Measurements from ENCODE around the gene RPS4Y1. TPM values are rescaled to one million over a fixed set of nuclear protein-coding genes. Genes with fewer than 3 reads are reported as not detected.

The RPS4Y1 gene
- total and polyA plus RNA-seq, 2 of the 8 experiments (the other 6 are each of a cell fraction or from before 2014, with no cell fraction given) = 259 to 790 TPM

- H2BK5ac ChIP-seq (ENCODE audit: low read depth, low read length) = no peak overlapping the region
- no peak overlapping the region for H2BK15ac ChIP-seq (ENCODE audit: low read length)
- no peak overlapping the region for H2BK12ac ChIP-seq (ENCODE audit: low read depth, low read length)
- no peak for TF ChIP-seq SIRT6 (IDR thresholded peaks at IDR 0.05; ENCODE audit: low read length)
- TF ChIP-seq MAFK (IDR thresholded peaks at IDR 0.05; ENCODE audit: low read depth, low read length) = no peak
- no peak overlapping the region for H4K8ac ChIP-seq (ENCODE audit: extremely low read depth, insufficient read depth, low read length)
- H2BK20ac ChIP-seq (ENCODE audit: low read length) = no peak overlapping the region
- H3K23me2 ChIP-seq (ENCODE audit: low read depth, low read length) = no peaks in the 10 kb centered on the region
- H3K56ac ChIP-seq (replicated peaks; ENCODE audit: insufficient read length, low read depth, low read length) = no peak overlapping the region
- no peak overlapping the region for H3K14ac ChIP-seq (ENCODE audit: insufficient read length)
- 87% methylated on average over 6 of the region's 7 CpGs; no CpG with 5 or more reads in 1 of the 2 experiments for WGBS, 2 experiments (ENCODE audit: extremely low coverage in 1 of 2, insufficient coverage in 1 of 2, insufficient read length in 1 of 2, insufficient replicate concordance in 2 of 2, low coverage in 1 of 2, low lambda C conversion rate in 2 of 2, missing lambda C conversion rate in 1 of 2)
- H3K27ac ChIP-seq (ENCODE audit: low read depth, low read length) = no peak overlapping the region
- no peak overlapping the region for H2AFZ ChIP-seq (ENCODE audit: low read length)
- no peak overlapping the region for H4K91ac ChIP-seq (replicated peaks; ENCODE audit: insufficient read length, low read length)
- H3K27me3 ChIP-seq (replicated peaks in 1 of 4; ENCODE audit: control insufficient read depth in 3 of 4, extremely low read depth in 1 of 4, insufficient read depth in 3 of 4, low read length in 3 of 4) = no peaks in the 10 kb centered on the region
- FAIRE-seq (no peak), DNase-seq (ENCODE audit: low read depth in 1 of 2, low spot score in 2 of 2) (no peak)
- H3K23ac ChIP-seq (ENCODE audit: insufficient read length) = no peak overlapping the region
- H3K4ac ChIP-seq (replicated peaks; ENCODE audit: insufficient read length, low read depth, low read length) = no peak overlapping the region
- H3K9ac ChIP-seq (replicated peaks in 1 of 4; ENCODE audit: extremely low read depth in 1 of 4, low read depth in 3 of 4, low read length in 3 of 4) = no peak overlapping the region
- H3K36me3 ChIP-seq (ENCODE audit: control insufficient read depth in 2 of 4, insufficient read depth in 4 of 4, low read length in 3 of 4) = no peaks in the 10 kb centered on the region
- H3K9me3 ChIP-seq (ENCODE audit: insufficient read depth in 2 of 2, low read depth in 1 of 2, low read length in 1 of 2) = no peaks in the 10 kb centered on the region
- H3K4me1 ChIP-seq (replicated peaks in 1 of 4; ENCODE audit: control insufficient read depth in 3 of 4, insufficient read depth in 4 of 4, low read length in 3 of 4) = 0 out of 7 replicates have a peak, but pooled peaks cover 0 to under 1% (median 0%) of the 10 kb centered on the region in 4 experiments
- no peak overlapping the region for H2AK5ac ChIP-seq (ENCODE audit: low read depth, low read length)
- POLR2A ChIA-PET (ENCODE audit: partially characterized antibody) = interaction anchor here (0.8 to 1.8 kb wide), 2 partner anchors 45 to 47 kb away, joined by 3 to 4 read pairs; partner anchors contain the start of gene RPS4Y1
- no peak overlapping the region for H3K4me3 ChIP-seq (ENCODE audit: extremely low read depth in 1 of 4, insufficient read depth in 2 of 4, low read depth in 3 of 4, low read length in 4 of 4)
- CTCF ChIA-PET (ENCODE audit: partially characterized antibody) = no interaction called here
- H3K4me2 ChIP-seq (ENCODE audit: insufficient read depth in 1 of 2, low read depth in 2 of 2, low read length in 2 of 2) = no peak overlapping the region
- H4K20me1 ChIP-seq (replicated peaks in 1 of 2; ENCODE audit: control insufficient read depth in 1 of 2, insufficient read depth in 2 of 2, low read length in 2 of 2) = no peaks in the 10 kb centered on the region
- H3K79me2 ChIP-seq (ENCODE audit: control insufficient read depth in 1 of 2, insufficient read depth in 2 of 2, low read length in 2 of 2) = no peaks in the 10 kb centered on the region
- H3K18ac ChIP-seq (ENCODE audit: extremely low read depth, low read length) = no peak overlapping the region
- no peaks in the 10 kb centered on the region for H3K79me1 ChIP-seq (ENCODE audit: low read depth, low read length)
- H4K5ac ChIP-seq (ENCODE audit: insufficient read length, low read depth, low read length) = no peak overlapping the region
- H2BK120ac ChIP-seq (replicated peaks; ENCODE audit: low read depth, low read length) = no peak overlapping the region
These were observed 44.4 kb upstream of the RPS4Y1 start for GRCh38 chrY:2796977-2797523.

Measured in H1 (cell line).